Anterior cingulate cortex (tissue), 58 donors: ENCODE results near the gene KCNE2.
"Not testable (repeated sequence)": the region's sequence is repeated elsewhere in the genome, so short reads cannot be mapped to it uniquely, and the experiment has no call there.

Experiments used
- DNase-seq, 58 donors: peaks; one replicate each; lab custom pipeline; 2025; lab: John Stamatoyannopoulos, UW

Gene KCNE2

GRCh38 chr21:34405686-34406085 lies 41.9 kb downstream of the KCNE2 start:
- DNase-seq, result not testable (repeated sequence)

GRCh38 chr21:34406102-34406501 lies 42.3 kb downstream of the KCNE2 start:
- DNase-seq, result not testable (repeated sequence)

GRCh38 chr21:34406676-34407075 lies 42.9 kb downstream of the KCNE2 start:
- DNase-seq, result not testable (repeated sequence)

GRCh38 chr21:34407294-34407693 lies 43.5 kb downstream of the KCNE2 start:
- DNase-seq, result not testable (repeated sequence)

GRCh38 chr21:34417448-34418077 lies 53.8 kb downstream of the KCNE2 start:
- not testable (repeated sequence) for DNase-seq
